GM12878 (cell line): ENCODE measurements around the gene USH2A. TPM values are rescaled to one million over a fixed set of nuclear protein-coding genes. Genes with fewer than 3 reads are reported as not detected.

ENCODE experiments used
- ATF2 ChIP-seq: IDR thresholded peaks from 2 replicates; pipeline ENCODE4 v1.6.1; 2012; ENCODE audit warnings: low read length, inconsistent platforms
- BACH1 ChIP-seq: fragments of 450-650 bp; IDR thresholded peaks from 2 replicates; pipeline ENCODE4 v1.6.1; 2017; ENCODE audit warnings: mild to moderate bottlenecking, borderline replicate concordance
- HDAC6 ChIP-seq: fragments of 200-600 bp; sonication (generic); IDR thresholded peaks from one replicate; pipeline ENCODE4 v1.8.0; 2017; ENCODE audit warnings: antibody characterized with exemption; ENCODE audit not compliant: unreplicated experiment
- MYC ChIP-seq: IDR thresholded peaks from 2 replicates; pipeline ENCODE4 v1.6.1; 2011; ENCODE audit warnings: mild to moderate bottlenecking, low read length, moderate library complexity, inconsistent platforms; ENCODE audit not compliant: insufficient read depth, insufficient replicate concordance, insufficient read length, severe bottlenecking
- PAX8 ChIP-seq: fragments of 450-650 bp; IDR thresholded peaks from 2 replicates; pipeline ENCODE4 v1.6.1; 2017; ENCODE audit warnings: mild to moderate bottlenecking, moderate library complexity
- RB1 ChIP-seq: fragments of 450-650 bp; formaldehyde crosslinking; IDR thresholded peaks from 2 replicates; pipeline ENCODE4 v1.6.1; 2017; ENCODE audit warnings: mild to moderate bottlenecking, borderline replicate concordance
- SMARCA5 ChIP-seq: fragments of 450-650 bp; IDR thresholded peaks from 2 replicates; pipeline ENCODE4 v1.6.1; 2017; ENCODE audit warnings: mild to moderate bottlenecking
- YY1 ChIP-seq: IDR thresholded peaks from 2 replicates; pipeline ENCODE4 v1.6.1; 2011; ENCODE audit warnings: low read depth, mild to moderate bottlenecking, low read length
- ZNF217 ChIP-seq: fragments of 450-650 bp; IDR thresholded peaks from 2 replicates; pipeline ENCODE4 v1.6.1; 2017; ENCODE audit warnings: antibody characterized with exemption, mild to moderate bottlenecking
- polyA plus RNA-seq, 11 experiments: library from polyadenylated mRNA; depleted of rRNA in 4 of 11; unstranded in 6 of 11; stranded (reverse) in 5 of 11; fragments of >200 nt; fragmentation: Nextera tagmentation in 4 of 11; fragmentation: Illumina TruSeq in 1 of 11; extraction: Ambion mirVana in 4 of 11; extraction: Trizol in 1 of 11; gene quantifications; 1 replicate in 1 of 11; 2 replicates in 10 of 11; pipeline versions ENCODE4 v1.2.1 to v1.2.3, GENCODE V29; 2011 to 2016; ENCODE audit warnings: inconsistent platforms in 2 of 11, missing spikeins in 2 of 11, low read depth in 1 of 11
- total RNA-seq, 4 experiments: library from RNA; depleted of rRNA in 3 of 4; stranded (reverse); fragments of >200 nt in 3 of 4; fragmentation: Illumina TruSeq in 1 of 4; extraction: Trizol in 1 of 4; gene quantifications; 2 replicates each; pipeline versions ENCODE4 v1.2.1 to v1.2.3, GENCODE V29; 2013 to 2021
- TF ChIP-seq, protein P1 (sequence below), 3 experiments: IDR thresholded peaks in 2 of 3; conservative IDR thresholded peaks in 1 of 3; 2 replicates each; pipeline ENCODE4 v1.5.1; 2011; ENCODE audit warnings: low read depth in 3 of 3, low read length in 3 of 3, mild to moderate bottlenecking in 3 of 3, control low read depth in 2 of 3, moderate library complexity in 2 of 3, inconsistent platforms in 1 of 3, mixed read lengths in 1 of 3; ENCODE audit not compliant: control insufficient read depth in 2 of 3, insufficient read depth in 1 of 3; ENCODE audit errors: extremely low read depth in 1 of 3

The USH2A gene
- total and polyA plus RNA-seq, 10 of the 15 experiments (the other 5 are each of a cell fraction or from before 2014, with no cell fraction given), result under 0.01 to 0.20 (median 0.01) TPM; not detected in 2

- TF ChIP-seq, protein P1, sequence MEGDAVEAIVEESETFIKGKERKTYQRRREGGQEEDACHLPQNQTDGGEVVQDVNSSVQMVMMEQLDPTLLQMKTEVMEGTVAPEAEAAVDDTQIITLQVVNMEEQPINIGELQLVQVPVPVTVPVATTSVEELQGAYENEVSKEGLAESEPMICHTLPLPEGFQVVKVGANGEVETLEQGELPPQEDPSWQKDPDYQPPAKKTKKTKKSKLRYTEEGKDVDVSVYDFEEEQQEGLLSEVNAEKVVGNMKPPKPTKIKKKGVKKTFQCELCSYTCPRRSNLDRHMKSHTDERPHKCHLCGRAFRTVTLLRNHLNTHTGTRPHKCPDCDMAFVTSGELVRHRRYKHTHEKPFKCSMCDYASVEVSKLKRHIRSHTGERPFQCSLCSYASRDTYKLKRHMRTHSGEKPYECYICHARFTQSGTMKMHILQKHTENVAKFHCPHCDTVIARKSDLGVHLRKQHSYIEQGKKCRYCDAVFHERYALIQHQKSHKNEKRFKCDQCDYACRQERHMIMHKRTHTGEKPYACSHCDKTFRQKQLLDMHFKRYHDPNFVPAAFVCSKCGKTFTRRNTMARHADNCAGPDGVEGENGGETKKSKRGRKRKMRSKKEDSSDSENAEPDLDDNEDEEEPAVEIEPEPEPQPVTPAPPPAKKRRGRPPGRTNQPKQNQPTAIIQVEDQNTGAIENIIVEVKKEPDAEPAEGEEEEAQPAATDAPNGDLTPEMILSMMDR (IDR thresholded peaks at IDR 0.05 in 2 of 3, conservative IDR thresholded peaks at IDR 0.05 in 1 of 3; ENCODE audit: control insufficient read depth in 2 of 3, extremely low read depth in 1 of 3, insufficient read depth in 1 of 3, low read depth in 3 of 3, low read length in 3 of 3), result no peak
- TF ChIP-seq RB1, result no peak
- no peak for TF ChIP-seq BACH1
- TF ChIP-seq MYC, result no peak
- no peak for TF ChIP-seq PAX8
- no peak for TF ChIP-seq ZNF217
- TF ChIP-seq ATF2, result peak; percentile 83
- no peak for TF ChIP-seq HDAC6
- no peak for TF ChIP-seq YY1
- no peak for TF ChIP-seq SMARCA5
These were observed 417.3 kb downstream of the USH2A start (continued) for GRCh38 chr1:216005916-216006315.
